Mesenchymal stem cell (in vitro differentiated cells and primary cell): ENCODE measurements around the gene KDM5C.

Experiments
- DNase-seq: peaks from one replicate; pipeline ENCODE4 v3.0.0-alpha.2; 2013
- H2AFZ ChIP-seq: one replicate; pipeline ENCODE4 v1.6.1; 2013; ENCODE audit warnings: low read depth, mild to moderate bottlenecking, control low read depth, inconsistent platforms, low read length, moderate library complexity
- H2AK5ac ChIP-seq: 2 replicates; pipeline ENCODE4 v1.6.1; 2013; ENCODE audit warnings: low read length, moderate library complexity, mild to moderate bottlenecking, inconsistent platforms; ENCODE audit not compliant: severe bottlenecking
- H2BK120ac ChIP-seq: one replicate; pipeline ENCODE4 v1.6.1; 2013; ENCODE audit warnings: low read depth, mild to moderate bottlenecking, inconsistent platforms, low read length, moderate library complexity
- H2BK12ac ChIP-seq, 2 experiments: one replicate each; pipeline ENCODE4 v1.6.1; 2013; ENCODE audit warnings: inconsistent platforms in 2 of 2, low read length in 2 of 2, mild to moderate bottlenecking in 2 of 2, moderate library complexity in 2 of 2, control low read depth in 1 of 2
- H2BK15ac ChIP-seq: one replicate; pipeline ENCODE4 v1.6.1; 2013; ENCODE audit warnings: mild to moderate bottlenecking, low read depth, inconsistent platforms; ENCODE audit not compliant: poor library complexity, severe bottlenecking
- H2BK5ac ChIP-seq: 2 replicates; pipeline ENCODE4 v1.6.1; 2013; ENCODE audit warnings: low read depth, mild to moderate bottlenecking, low read length, control low read depth, inconsistent platforms; ENCODE audit not compliant: poor library complexity, severe bottlenecking
- H3K14ac ChIP-seq, 2 experiments: one replicate each; pipeline ENCODE4 v1.6.1; 2013; ENCODE audit warnings: inconsistent platforms in 2 of 2, low read length in 2 of 2, control low read depth in 1 of 2, mild to moderate bottlenecking in 1 of 2, moderate library complexity in 1 of 2
- H3K18ac ChIP-seq, 2 experiments: one replicate each; pipeline ENCODE4 v1.6.1; 2013; ENCODE audit warnings: inconsistent platforms in 2 of 2, low read length in 2 of 2, control low read depth in 1 of 2, low read depth in 1 of 2, mild to moderate bottlenecking in 1 of 2
- H3K23ac ChIP-seq, 2 experiments: one replicate each; pipeline ENCODE4 v1.6.1; 2013; ENCODE audit warnings: inconsistent platforms in 2 of 2, low read length in 2 of 2, mild to moderate bottlenecking in 2 of 2, moderate library complexity in 2 of 2, control low read depth in 1 of 2
- H3K27ac ChIP-seq: 2 replicates; pipeline ENCODE4 v1.5.1; 2013; ENCODE audit warnings: mild to moderate bottlenecking, moderate library complexity, low read length, control low read depth, inconsistent platforms; ENCODE audit not compliant: poor library complexity, severe bottlenecking
- H3K27me3 ChIP-seq, 2 experiments: 2 replicates each; pipeline versions ENCODE4 v1.6.1 to v1.7.0; 2013; ENCODE audit warnings: low read length in 2 of 2, mild to moderate bottlenecking in 2 of 2, moderate library complexity in 2 of 2, control low read depth in 1 of 2, inconsistent platforms in 1 of 2; ENCODE audit not compliant: control insufficient read depth in 1 of 2, insufficient read depth in 1 of 2
- H3K36me3 ChIP-seq, 2 experiments: 2 replicates each; pipeline versions ENCODE4 v1.6.1 to v1.7.0; 2013; ENCODE audit warnings: low read length in 2 of 2, control low read depth in 1 of 2, inconsistent platforms in 1 of 2, low read depth in 1 of 2, mild to moderate bottlenecking in 1 of 2; ENCODE audit not compliant: insufficient read depth in 2 of 2, control insufficient read depth in 1 of 2
- H3K4ac ChIP-seq, 2 experiments: one replicate each; pipeline ENCODE4 v1.6.1; 2013; ENCODE audit warnings: inconsistent platforms in 2 of 2, low read length in 2 of 2, mild to moderate bottlenecking in 2 of 2, moderate library complexity in 2 of 2, control low read depth in 1 of 2, low read depth in 1 of 2
- H3K4me1 ChIP-seq: 2 replicates; pipeline ENCODE4 v1.6.1; 2013; ENCODE audit warnings: low read depth, low read length, control low read depth; ENCODE audit not compliant: control insufficient read depth, insufficient read depth
- H3K4me2 ChIP-seq: 2 replicates; pipeline ENCODE4 v1.6.1; 2013; ENCODE audit warnings: low read length, mild to moderate bottlenecking, inconsistent platforms; ENCODE audit not compliant: poor library complexity, severe bottlenecking
- H3K4me3 ChIP-seq, 2 experiments: 2 replicates each; pipeline versions ENCODE4 v1.5.1 to v1.7.0; 2013; ENCODE audit warnings: low read length in 2 of 2, mild to moderate bottlenecking in 2 of 2, control low read depth in 1 of 2, low read depth in 1 of 2; ENCODE audit not compliant: insufficient read depth in 1 of 2
- H3K79me1 ChIP-seq: replicated peaks from 2 replicates; pipeline ENCODE4 v1.6.1; 2013; ENCODE audit warnings: mild to moderate bottlenecking, control low read depth, low read length, inconsistent platforms; ENCODE audit not compliant: poor library complexity, severe bottlenecking
- H3K9ac ChIP-seq: 2 replicates; pipeline ENCODE4 v1.7.0; 2013; ENCODE audit warnings: mild to moderate bottlenecking, low read length, moderate library complexity
- H3K9me3 ChIP-seq: 2 replicates; pipeline ENCODE4 v1.7.0; 2013; ENCODE audit warnings: mild to moderate bottlenecking, low read length; ENCODE audit not compliant: control insufficient read depth
- H4K8ac ChIP-seq: one replicate; pipeline ENCODE4 v1.6.1; 2013; ENCODE audit warnings: inconsistent platforms, mild to moderate bottlenecking, low read length, moderate library complexity
- H4K91ac ChIP-seq: one replicate; pipeline ENCODE4 v1.6.1; 2013; ENCODE audit warnings: mild to moderate bottlenecking, low read length, inconsistent platforms
- WGBS: methylation state at CpG from one replicate; pipeline ENCODE4 v1.1.7; 2013; ENCODE audit warnings: mixed read lengths; 5-methylcytosine and 5-hydroxymethylcytosine counted together

The KDM5C gene

GRCh38 chrX:53262189-53262917 is 37.3 kb upstream of the KDM5C start:
- Histone ChIP-seq H2BK12ac (peak overlapping the region in 1 of 2 experiments; percentile 72), H2AK5ac (peak overlapping the region; percentile 35), H2BK15ac (no peak overlapping the region), H4K8ac (no peak overlapping the region), H2AFZ (no peak overlapping the region), H3K9ac (no peak overlapping the region), H3K27ac (peak overlapping the region; percentile 18), H3K18ac (peak overlapping the region in 1 of 2 experiments; percentile 87), H3K36me3 (no peaks in the 10 kb centered on the region), H2BK120ac (no peak overlapping the region), H3K79me1 (no peaks in the 10 kb centered on the region), H3K4me2 (no peak overlapping the region), H3K9me3 (no peaks in the 10 kb centered on the region), H3K4me1 (peaks cover 32% of the 10 kb centered on the region), H3K27me3 (peaks cover 0 to 72% of the 10 kb centered on the region in 2 experiments), H3K4me3 (no peak overlapping the region), H3K23ac (no peak overlapping the region), H3K14ac (peak overlapping the region in 1 of 2 experiments; percentile 79), H3K4ac (peak overlapping the region in 1 of 2 experiments; percentile 91), H4K91ac (peak overlapping the region; percentile 18), H2BK5ac (no peak overlapping the region)
- DNase-seq, result no peak
- WGBS, result 89% methylated on average over 7 of the region's 7 CpGs

GRCh38 chrX:53261355-53261972 is 36.5 kb upstream of the KDM5C start:
- Histone ChIP-seq H3K27ac (no peak overlapping the region), H2BK120ac (no peak overlapping the region), H3K36me3 (no peaks in the 10 kb centered on the region), H3K79me1 (peaks cover 3% of the 10 kb centered on the region), H3K9me3 (no peaks in the 10 kb centered on the region), H2BK5ac (no peak overlapping the region), H2AFZ (no peak overlapping the region), H3K4ac (no peak overlapping the region), H2AK5ac (no peak overlapping the region), H3K27me3 (peaks cover 0 to 76% of the 10 kb centered on the region in 2 experiments), H4K8ac (no peak overlapping the region), H3K4me1 (peaks cover 31% of the 10 kb centered on the region), H3K9ac (no peak overlapping the region), H3K14ac (no peak overlapping the region), H2BK12ac (no peak overlapping the region), H4K91ac (no peak overlapping the region), H3K4me3 (no peak overlapping the region), H3K23ac (no peak overlapping the region), H3K4me2 (no peak overlapping the region), H2BK15ac (no peak overlapping the region), H3K18ac (no peak overlapping the region)
- DNase-seq, result no peak
- WGBS, result 69% methylated on average over 3 of the region's 7 CpGs

GRCh38 chrX:53260836-53261235 is 35.8 kb upstream of the KDM5C start:
- H3K27ac ChIP-seq, result no peak overlapping the region
- H2AFZ ChIP-seq, result no peak overlapping the region
- H4K91ac ChIP-seq, result no peak overlapping the region
- H4K8ac ChIP-seq, result no peak overlapping the region
- DNase-seq, result no peak
- no peak overlapping the region for H3K18ac ChIP-seq
- H2BK15ac ChIP-seq, result no peak overlapping the region
- no peak overlapping the region for H2AK5ac ChIP-seq
- no peak overlapping the region for H3K14ac ChIP-seq
- H3K36me3 ChIP-seq, result no peaks in the 10 kb centered on the region
- no peak overlapping the region for H3K9ac ChIP-seq
- no peak overlapping the region for H2BK5ac ChIP-seq
- peaks cover 33% of the 10 kb centered on the region for H3K4me1 ChIP-seq
- H3K27me3 ChIP-seq, result peaks cover 0 to 80% of the 10 kb centered on the region in 2 experiments
- no peak overlapping the region for H2BK120ac ChIP-seq
- WGBS, result 97% methylated on average over 7 of the region's 7 CpGs
- no peak overlapping the region for H3K4ac ChIP-seq
- no peaks in the 10 kb centered on the region for H3K9me3 ChIP-seq
- no peak overlapping the region for H2BK12ac ChIP-seq
- peak overlapping the region in 1 of 2 experiments; percentile 60 for H3K23ac ChIP-seq
- no peak overlapping the region for H3K4me2 ChIP-seq
- no peak overlapping the region for H3K4me3 ChIP-seq
- peaks cover 4% of the 10 kb centered on the region for H3K79me1 ChIP-seq

- no peak overlapping the region for H4K8ac ChIP-seq
- no peak overlapping the region for H2BK120ac ChIP-seq
- H3K9me3 ChIP-seq, result no peaks in the 10 kb centered on the region
- peaks cover 5 to 15% of the 10 kb centered on the region in 2 experiments for H3K36me3 ChIP-seq
- H2BK12ac ChIP-seq, result no peak overlapping the region
- H4K91ac ChIP-seq, result no peak overlapping the region
- no peak overlapping the region for H3K4me2 ChIP-seq
- H3K18ac ChIP-seq, result no peak overlapping the region
- no peak overlapping the region for H3K4me3 ChIP-seq
- no peak overlapping the region for H2BK5ac ChIP-seq
- no peak overlapping the region for H2AFZ ChIP-seq
- H3K14ac ChIP-seq, result no peak overlapping the region
- no peak overlapping the region for H3K4ac ChIP-seq
- no peak overlapping the region for H2AK5ac ChIP-seq
- H3K27ac ChIP-seq, result no peak overlapping the region
- H3K27me3 ChIP-seq, result peaks cover 0 to 80% of the 10 kb centered on the region in 2 experiments
- peaks cover 4% of the 10 kb centered on the region for H3K79me1 ChIP-seq
- peaks cover 20% of the 10 kb centered on the region for H3K4me1 ChIP-seq
- H3K9ac ChIP-seq, result no peak overlapping the region
- no peak overlapping the region for H3K23ac ChIP-seq
- WGBS, result 96% methylated on average over 6 of the region's 6 CpGs
- H2BK15ac ChIP-seq, result no peak overlapping the region
- DNase-seq, result no peak
These were observed 32.8 kb upstream of the KDM5C start for GRCh38 chrX:53257670-53258423.
